ENCODE measurements around the gene FHOD3. TPM values are rescaled to one million over a fixed set of nuclear protein-coding genes. Genes with fewer than 3 reads are reported as not detected.

Gene FHOD3
- total and polyA plus RNA-seq, 9 of the 15 experiments (the other 6 are each of a cell fraction or from before 2014, with no cell fraction given): 0.11 TPM; not detected in 8

GRCh38 chr18:36415625-36416024, 118.1 kb downstream of the FHOD3 start:
- Histone ChIP-seq H2AFZ (ENCODE audit: low read depth, low read length) (no peak overlapping the region), H3K4me1 (replicated peaks in 1 of 2; ENCODE audit: control insufficient read depth in 2 of 2, insufficient read depth in 2 of 2, low read length in 2 of 2) (peaks cover 0 to 4% of the 10 kb centered on the region in 2 experiments; a peak in 2 of 5 replicates), H3K27me3 (ENCODE audit: control insufficient read depth in 2 of 2, insufficient read depth in 2 of 2, low read length in 2 of 2) (peaks cover 0 to 15% of the 10 kb centered on the region in 2 experiments; a peak in 1 of 5 replicates), H3K4me2 (ENCODE audit: insufficient read depth, low read length) (no peak overlapping the region), H3K9me3 (replicated peaks; ENCODE audit: control insufficient read depth, insufficient read depth, low read depth, low read length) (no peaks in the 10 kb centered on the region), H3K27ac (ENCODE audit: extremely low read depth, low read depth, low read length) (no peak overlapping the region), H3K79me2 (ENCODE audit: control insufficient read depth, insufficient read depth, low read length) (no peaks in the 10 kb centered on the region), H4K20me1 (replicated peaks; ENCODE audit: control insufficient read depth, insufficient read depth, low read length) (no peaks in the 10 kb centered on the region), H3K9me1 (ENCODE audit: control insufficient read depth, insufficient read depth, low read length) (no peaks in the 10 kb centered on the region), H3K4me3 (no peak overlapping the region), H3K36me3 (ENCODE audit: control insufficient read depth, insufficient read depth, low read length) (no peaks in the 10 kb centered on the region), H3K9ac (ENCODE audit: insufficient read depth in 1 of 2, low read depth in 2 of 2, low read length in 2 of 2) (no peak overlapping the region)
- WGBS (ENCODE audit: insufficient coverage, low coverage, missing lambda C conversion rate): 3% methylated on average over 2 of the region's 2 CpGs
- TF ChIP-seq MNT (conservative IDR thresholded peaks at IDR 0.05) (no peak), TCF3 (CRISPR knock-in tag; IDR thresholded peaks at IDR 0.05) (no peak), OTX1 (CRISPR knock-in tag; IDR thresholded peaks at IDR 0.05) (no peak), ATF2 (CRISPR knock-in tag; IDR thresholded peaks at IDR 0.05) (no peak), MEIS2 (IDR thresholded peaks at IDR 0.05; ENCODE audit: partially characterized antibody) (no peak)
- no peak for ATAC-seq
- no peak for DNase-seq (ENCODE audit: extremely low read depth in 1 of 4, low spot score in 3 of 4)
- BruUV-seq (replicated peaks): no TSS peak
- ChIA-PET CTCF (ENCODE audit: low intra/inter-chr PET ratio) (no interaction called here), POLR2A (interaction anchor here (0.6 kb wide), 1 partner anchor 212 kb away, joined by 3 read pairs; no protein-coding TSS in a partner anchor)
- intact Hi-C loops (cut with micrococcal nuclease) (no loop called here), in situ Hi-C loops (cut with MboI) (no loop called here)
- FAIRE-seq: no peak

All from K562 (cell line).